Measurements from ENCODE around the gene ADCK2.

Gene ADCK2

GRCh38 chr7:140650367-140650766, 22.4 kb upstream of the ADCK2 start:
- no peaks in the 10 kb centered on the region for H3F3A ChIP-seq (ENCODE audit: low read depth)
- no peak overlapping the region for H2AFZ ChIP-seq (ENCODE audit: low read length)
- H3K9me2 ChIP-seq (replicated peaks; ENCODE audit: low read depth, low read length): no peaks in the 10 kb centered on the region
- no peak overlapping the region for H3K4me2 ChIP-seq (ENCODE audit: low read depth, low read length, poor library complexity, severe bottlenecking)
- no peak overlapping the region for H3K9ac ChIP-seq (ENCODE audit: low read depth, low read length, poor library complexity, severe bottlenecking)
- no peaks in the 10 kb centered on the region for H3K36me3 ChIP-seq (ENCODE audit: insufficient read depth, low read length)
- TF ChIP-seq EZH2phosphoT487 (IDR thresholded peaks at IDR 0.05; ENCODE audit: borderline replicate concordance) (no peak), CTCF (conservative IDR thresholded peaks at IDR 0.05; ENCODE audit: low read length) (no peak)
- H3K9me3 ChIP-seq (ENCODE audit: insufficient read depth, low read depth, low read length): no peaks in the 10 kb centered on the region
- H3K4me3 ChIP-seq (ENCODE audit: low read length, poor library complexity, severe bottlenecking): no peak overlapping the region
- H3K4me1 ChIP-seq (ENCODE audit: insufficient read depth, low read length, poor library complexity, severe bottlenecking): no peaks in the 10 kb centered on the region
- no peaks in the 10 kb centered on the region for H3K79me2 ChIP-seq (ENCODE audit: insufficient read depth, low read length)
- H4K20me1 ChIP-seq (ENCODE audit: insufficient read depth, low read length, poor library complexity, severe bottlenecking): no peaks in the 10 kb centered on the region
- H3K27me3 ChIP-seq (ENCODE audit: insufficient read depth, low read length, poor library complexity, severe bottlenecking): no peaks in the 10 kb centered on the region

- Histone ChIP-seq H3K79me2 (ENCODE audit: insufficient read depth, low read length) (no peaks in the 10 kb centered on the region), H3K4me1 (ENCODE audit: insufficient read depth, low read length, poor library complexity, severe bottlenecking) (peaks cover 5% of the 10 kb centered on the region), H3K9ac (ENCODE audit: low read depth, low read length, poor library complexity, severe bottlenecking) (no peak overlapping the region), H2AFZ (ENCODE audit: low read length) (peak overlapping the region; percentile 73), H3K9me3 (ENCODE audit: insufficient read depth, low read depth, low read length) (no peaks in the 10 kb centered on the region), H4K20me1 (ENCODE audit: insufficient read depth, low read length, poor library complexity, severe bottlenecking) (no peaks in the 10 kb centered on the region), H3K4me2 (ENCODE audit: low read depth, low read length, poor library complexity, severe bottlenecking) (peak overlapping the region; percentile 39), H3K27me3 (ENCODE audit: insufficient read depth, low read length, poor library complexity, severe bottlenecking) (no peaks in the 10 kb centered on the region), H3K9me2 (replicated peaks; ENCODE audit: low read depth, low read length) (no peaks in the 10 kb centered on the region), H3K36me3 (ENCODE audit: insufficient read depth, low read length) (no peaks in the 10 kb centered on the region), H3K4me3 (ENCODE audit: low read length, poor library complexity, severe bottlenecking) (peak overlapping the region; percentile 28), H3F3A (ENCODE audit: low read depth) (no peaks in the 10 kb centered on the region)
- TF ChIP-seq CTCF (conservative IDR thresholded peaks at IDR 0.05; ENCODE audit: low read length) (peak; percentile 96), EZH2phosphoT487 (IDR thresholded peaks at IDR 0.05; ENCODE audit: borderline replicate concordance) (no peak)
Measured at GRCh38 chr7:140653319-140654108, 19.2 kb upstream of the ADCK2 start.

- Histone ChIP-seq H2AFZ (ENCODE audit: low read length) (no peak overlapping the region), H3K4me1 (ENCODE audit: insufficient read depth, low read length, poor library complexity, severe bottlenecking) (peaks cover 5% of the 10 kb centered on the region)
- TF ChIP-seq CTCF (conservative IDR thresholded peaks at IDR 0.05; ENCODE audit: low read length) (no peak), EZH2phosphoT487 (IDR thresholded peaks at IDR 0.05; ENCODE audit: borderline replicate concordance) (no peak)
Measured at GRCh38 chr7:140654109-140654387, 18.7 kb upstream of the ADCK2 start.

More at GRCh38 chr7:140654109-140654387, 18.7 kb upstream of the ADCK2 start:
- no peaks in the 10 kb centered on the region for H3F3A ChIP-seq (ENCODE audit: low read depth)
- no peaks in the 10 kb centered on the region for H3K9me2 ChIP-seq (replicated peaks; ENCODE audit: low read depth, low read length)
- H3K4me2 ChIP-seq (ENCODE audit: low read depth, low read length, poor library complexity, severe bottlenecking): no peak overlapping the region
- no peaks in the 10 kb centered on the region for H3K36me3 ChIP-seq (ENCODE audit: insufficient read depth, low read length)
- H3K27me3 ChIP-seq (ENCODE audit: insufficient read depth, low read length, poor library complexity, severe bottlenecking): no peaks in the 10 kb centered on the region
- no peak overlapping the region for H3K4me3 ChIP-seq (ENCODE audit: low read length, poor library complexity, severe bottlenecking)
- no peaks in the 10 kb centered on the region for H4K20me1 ChIP-seq (ENCODE audit: insufficient read depth, low read length, poor library complexity, severe bottlenecking)
- no peak overlapping the region for H3K9ac ChIP-seq (ENCODE audit: low read depth, low read length, poor library complexity, severe bottlenecking)
- no peaks in the 10 kb centered on the region for H3K79me2 ChIP-seq (ENCODE audit: insufficient read depth, low read length)
- H3K9me3 ChIP-seq (ENCODE audit: insufficient read depth, low read depth, low read length): no peaks in the 10 kb centered on the region

Measured in Loucy (cell line).